HG03342 (cell line): ENCODE results near the gene KNSTRN.

Experiments
- ATAC-seq: cut with Tn5 transposase; IDR thresholded peaks from one replicate; pipeline ENCODE4 v1.9.1; 2021; ENCODE audit warnings: mild to moderate bottlenecking, moderate library complexity; ENCODE audit not compliant: unreplicated experiment

KNSTRN gene

GRCh38 chr15:40443846-40444245 is 61.3 kb downstream of the KNSTRN start:
- ATAC-seq: no peak
